Measurements from ENCODE around the gene PLEK2. TPM values are rescaled to one million over a fixed set of nuclear protein-coding genes. Genes with fewer than 3 reads are reported as not detected.

The PLEK2 gene
- total RNA-seq, 2 donors from 2014 or later, result 1.5 to 6.8 TPM

Other genes with a start within 250 kb of the PLEK2 start
- not detected for gene GARIN2, start 222.7 kb downstream of the PLEK2 start, total RNA-seq
- gene PALS1, start 170.7 kb downstream of the PLEK2 start, total RNA-seq, result 10 to 100 TPM in 1 of 2 donors, 1 to 10 TPM in 1; 7.7 to 14.0 TPM
- gene ATP6V1D, start 52.4 kb downstream of the PLEK2 start, total RNA-seq, result 10 to 100 TPM; 28.0 to 31.1 TPM
- gene EIF2S1, start 51.8 kb downstream of the PLEK2 start, total RNA-seq, result 100 to 1,000 TPM in 1 of 2 donors, 10 to 100 TPM in 1; 95.0 to 198 TPM
- under 1 TPM; 0.71 to 0.84 TPM for gene TMEM229B, start 76.6 kb upstream of the PLEK2 start, total RNA-seq
- gene PLEKHH1, start 121.1 kb upstream of the PLEK2 start, total RNA-seq, result 1 to 10 TPM in 1 of 2 donors, under 1 TPM in 1; 0.17 to 4.9 TPM
- 10 to 100 TPM; 17.6 to 20.0 TPM for gene PIGH, start 188.1 kb upstream of the PLEK2 start, total RNA-seq
- gene ARG2, start 207.8 kb upstream of the PLEK2 start, total RNA-seq, result 10 to 100 TPM; 14.3 to 64.7 TPM